HEK293 (cell line): ENCODE measurements around the gene SPIRE1.

ENCODE experiments used
- KLF1 ChIP-seq: fragments of 450-650 bp; formaldehyde crosslinking; IDR thresholded peaks from 2 replicates; pipeline ENCODE4 v1.5.1; 2016; ENCODE audit warnings: missing biosample characterization, missing genetic modification characterization
- PRDM1 ChIP-seq: fragments of 450-650 bp; formaldehyde crosslinking; IDR thresholded peaks from 2 replicates; pipeline ENCODE4; 2016; ENCODE audit warnings: missing biosample characterization, missing genetic modification characterization
- ZBTB20 ChIP-seq: fragments of 450-650 bp; formaldehyde crosslinking; IDR thresholded peaks from 2 replicates; pipeline ENCODE4 v1.5.1; 2016; ENCODE audit warnings: missing biosample characterization, missing genetic modification characterization
- ZNF10 ChIP-seq: fragments of 450-650 bp; formaldehyde crosslinking; IDR thresholded peaks from 2 replicates; pipeline ENCODE4 v1.5.1; 2017; ENCODE audit warnings: missing biosample characterization, missing genetic modification characterization
- ZNF132 ChIP-seq: fragments of 450-650 bp; formaldehyde crosslinking; IDR thresholded peaks from 2 replicates; pipeline ENCODE4 v1.5.1; 2017; ENCODE audit warnings: missing biosample characterization, missing genetic modification characterization, borderline replicate concordance
- ZNF239 ChIP-seq: fragments of 450-650 bp; formaldehyde crosslinking; IDR thresholded peaks from 2 replicates; pipeline ENCODE4 v1.5.1; 2016; ENCODE audit warnings: missing biosample characterization, missing genetic modification characterization
- ZNF274 ChIP-seq, 2 experiments: fragments of 200-500 bp in 1 of 2; fragments of 450-650 bp in 1 of 2; sonication (Bioruptor generic) in 1 of 2; formaldehyde crosslinking in 1 of 2; IDR thresholded peaks; 2 replicates each; pipeline versions ENCODE4 v1.5.1 to v1.6.1; 2014 to 2016; ENCODE audit warnings: borderline replicate concordance in 1 of 2, inconsistent platforms in 1 of 2, low read length in 1 of 2, missing biosample characterization in 1 of 2, missing genetic modification characterization in 1 of 2
- ZNF560 ChIP-seq: fragments of 450-650 bp; formaldehyde crosslinking; IDR thresholded peaks from 2 replicates; pipeline ENCODE4 v1.5.1; 2017; ENCODE audit warnings: missing biosample characterization, missing genetic modification characterization, borderline replicate concordance
- ZNF660 ChIP-seq: fragments of 450-650 bp; IDR thresholded peaks from 2 replicates; pipeline ENCODE4 v1.5.1; 2018; ENCODE audit warnings: missing biosample characterization, mild to moderate bottlenecking, missing genetic modification characterization
- ZNF768 ChIP-seq: fragments of 450-650 bp; formaldehyde crosslinking; IDR thresholded peaks from 2 replicates; pipeline ENCODE4 v1.5.1; 2018; ENCODE audit warnings: missing biosample characterization, mild to moderate bottlenecking, missing genetic modification characterization
- TF ChIP-seq, protein P1 (sequence below): fragments of 450-650 bp; formaldehyde crosslinking; IDR thresholded peaks from 2 replicates; pipeline ENCODE4 v1.5.1; 2016; ENCODE audit warnings: missing biosample characterization, missing genetic modification characterization
- TF ChIP-seq, protein P2 (sequence below): fragments of 450-650 bp; formaldehyde crosslinking; IDR thresholded peaks from 2 replicates; pipeline ENCODE4 v1.5.1; 2016; ENCODE audit warnings: missing biosample characterization, missing genetic modification characterization
- TF ChIP-seq, protein P3 (sequence below): fragments of 450-650 bp; IDR thresholded peaks from 2 replicates; pipeline ENCODE4 v1.5.1; 2018; ENCODE audit warnings: missing biosample characterization, missing genetic modification characterization
- TF ChIP-seq, protein P4 (sequence below): fragments of 450-650 bp; formaldehyde crosslinking; IDR thresholded peaks from 2 replicates; pipeline ENCODE4 v1.5.1; 2016; ENCODE audit warnings: missing biosample characterization, missing genetic modification characterization

DNA sequence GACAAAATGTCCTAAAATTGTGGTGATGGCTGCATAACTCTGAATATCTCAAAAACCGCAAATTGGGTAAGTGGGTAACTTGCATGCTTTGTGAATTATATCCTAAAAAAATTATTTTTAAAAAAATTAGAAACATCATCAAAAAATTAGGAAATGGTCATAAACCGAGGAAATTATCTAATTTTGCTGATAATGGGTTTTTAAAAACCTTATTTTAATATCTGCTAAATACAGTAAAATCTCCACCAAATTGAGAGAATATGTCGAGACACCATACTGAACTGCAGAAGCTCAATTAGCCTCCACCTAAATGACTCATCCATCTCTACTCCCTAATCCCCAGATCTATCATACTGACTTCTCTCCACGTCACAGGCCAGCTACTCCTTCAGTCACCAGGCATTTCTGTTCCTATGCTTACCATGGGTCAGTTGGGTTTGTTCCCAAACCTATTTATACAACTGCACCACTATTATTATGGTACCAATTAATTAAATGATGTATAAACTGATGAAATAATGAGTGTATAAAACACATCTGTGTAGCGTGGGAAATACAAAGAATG, 36.1 kb downstream of the SPIRE1 start:
- TF ChIP-seq ZNF239, result no peak
- no peak for TF ChIP-seq ZNF660 (tag by site-specific recombination)
- TF ChIP-seq, protein P1, sequence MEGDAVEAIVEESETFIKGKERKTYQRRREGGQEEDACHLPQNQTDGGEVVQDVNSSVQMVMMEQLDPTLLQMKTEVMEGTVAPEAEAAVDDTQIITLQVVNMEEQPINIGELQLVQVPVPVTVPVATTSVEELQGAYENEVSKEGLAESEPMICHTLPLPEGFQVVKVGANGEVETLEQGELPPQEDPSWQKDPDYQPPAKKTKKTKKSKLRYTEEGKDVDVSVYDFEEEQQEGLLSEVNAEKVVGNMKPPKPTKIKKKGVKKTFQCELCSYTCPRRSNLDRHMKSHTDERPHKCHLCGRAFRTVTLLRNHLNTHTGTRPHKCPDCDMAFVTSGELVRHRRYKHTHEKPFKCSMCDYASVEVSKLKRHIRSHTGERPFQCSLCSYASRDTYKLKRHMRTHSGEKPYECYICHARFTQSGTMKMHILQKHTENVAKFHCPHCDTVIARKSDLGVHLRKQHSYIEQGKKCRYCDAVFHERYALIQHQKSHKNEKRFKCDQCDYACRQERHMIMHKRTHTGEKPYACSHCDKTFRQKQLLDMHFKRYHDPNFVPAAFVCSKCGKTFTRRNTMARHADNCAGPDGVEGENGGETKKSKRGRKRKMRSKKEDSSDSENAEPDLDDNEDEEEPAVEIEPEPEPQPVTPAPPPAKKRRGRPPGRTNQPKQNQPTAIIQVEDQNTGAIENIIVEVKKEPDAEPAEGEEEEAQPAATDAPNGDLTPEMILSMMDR (tag by site-specific recombination), result no peak
- TF ChIP-seq, protein P2, sequence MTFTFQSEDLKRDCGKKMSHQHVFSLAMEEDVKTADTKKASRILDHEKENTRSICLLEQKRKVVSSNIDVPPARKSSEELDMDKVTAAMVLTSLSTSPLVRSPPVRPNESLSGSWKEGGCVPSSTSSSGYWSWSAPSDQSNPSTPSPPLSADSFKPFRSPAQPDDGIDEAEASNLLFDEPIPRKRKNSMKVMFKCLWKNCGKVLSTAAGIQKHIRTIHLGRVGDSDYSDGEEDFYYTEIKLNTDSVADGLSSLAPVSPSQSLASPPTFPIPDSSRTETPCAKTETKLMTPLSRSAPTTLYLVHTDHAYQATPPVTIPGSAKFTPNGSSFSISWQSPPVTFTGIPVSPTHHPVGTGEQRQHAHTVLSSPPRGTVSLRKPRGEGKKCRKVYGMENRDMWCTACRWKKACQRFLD, result no peak
- no peak for TF ChIP-seq PRDM1 (tag by site-specific recombination)
- no peak for TF ChIP-seq ZNF560
- no peak for TF ChIP-seq ZNF10 (tag by site-specific recombination)
- TF ChIP-seq ZNF132, result no peak
- TF ChIP-seq ZNF768, result no peak
- TF ChIP-seq, protein P3, sequence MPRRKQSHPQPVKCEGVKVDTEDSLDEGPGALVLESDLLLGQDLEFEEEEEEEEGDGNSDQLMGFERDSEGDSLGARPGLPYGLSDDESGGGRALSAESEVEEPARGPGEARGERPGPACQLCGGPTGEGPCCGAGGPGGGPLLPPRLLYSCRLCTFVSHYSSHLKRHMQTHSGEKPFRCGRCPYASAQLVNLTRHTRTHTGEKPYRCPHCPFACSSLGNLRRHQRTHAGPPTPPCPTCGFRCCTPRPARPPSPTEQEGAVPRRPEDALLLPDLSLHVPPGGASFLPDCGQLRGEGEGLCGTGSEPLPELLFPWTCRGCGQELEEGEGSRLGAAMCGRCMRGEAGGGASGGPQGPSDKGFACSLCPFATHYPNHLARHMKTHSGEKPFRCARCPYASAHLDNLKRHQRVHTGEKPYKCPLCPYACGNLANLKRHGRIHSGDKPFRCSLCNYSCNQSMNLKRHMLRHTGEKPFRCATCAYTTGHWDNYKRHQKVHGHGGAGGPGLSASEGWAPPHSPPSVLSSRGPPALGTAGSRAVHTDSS (tag by site-specific recombination), result no peak
- no peak for TF ChIP-seq KLF1 (tag by site-specific recombination)
- TF ChIP-seq, protein P4, sequence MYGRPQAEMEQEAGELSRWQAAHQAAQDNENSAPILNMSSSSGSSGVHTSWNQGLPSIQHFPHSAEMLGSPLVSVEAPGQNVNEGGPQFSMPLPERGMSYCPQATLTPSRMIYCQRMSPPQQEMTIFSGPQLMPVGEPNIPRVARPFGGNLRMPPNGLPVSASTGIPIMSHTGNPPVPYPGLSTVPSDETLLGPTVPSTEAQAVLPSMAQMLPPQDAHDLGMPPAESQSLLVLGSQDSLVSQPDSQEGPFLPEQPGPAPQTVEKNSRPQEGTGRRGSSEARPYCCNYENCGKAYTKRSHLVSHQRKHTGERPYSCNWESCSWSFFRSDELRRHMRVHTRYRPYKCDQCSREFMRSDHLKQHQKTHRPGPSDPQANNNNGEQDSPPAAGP (tag by site-specific recombination), result no peak
- TF ChIP-seq ZNF274 (IDR thresholded peaks at IDR 0.05; ENCODE audit: low read length), result no peak
- no peak for TF ChIP-seq ZNF274 (tag by site-specific recombination; IDR thresholded peaks at IDR 0.05; ENCODE audit: borderline replicate concordance)
- no peak for TF ChIP-seq ZBTB20 (tag by site-specific recombination)
